ENCODE data around the gene IQGAP1. TPM values are rescaled to one million over a fixed set of nuclear protein-coding genes. Genes with fewer than 3 reads are reported as not detected.
"Not testable (repeated sequence)": the region's sequence is repeated elsewhere in the genome, so short reads cannot be mapped to it uniquely, and the experiment has no call there.

IQGAP1 gene
- total RNA-seq, 4 donors from 2014 or later: 162 to 334 (median 168) TPM

GRCh38 chr15:90497376-90497775 is 109.3 kb downstream of the IQGAP1 start:
- no peak for DNase-seq
- TF ChIP-seq POLR2A (IDR thresholded peaks at IDR 0.05): no peak
- no peak for TF ChIP-seq CTCF (IDR thresholded peaks at IDR 0.05)
- Histone ChIP-seq H3K27me3 (no peaks in the 10 kb centered on the region), H3K36me3 (peaks cover 0 to 98% (median 0%) of the 10 kb centered on the region in 3 donors), H3K9me3 (no peaks in the 10 kb centered on the region), H3K4me3 (no peak overlapping the region), H3K4me1 (no peaks in the 10 kb centered on the region), H3K27ac (no peak overlapping the region)

GRCh38 chr15:90497912-90498311 is 109.9 kb downstream of the IQGAP1 start:
- no peaks in the 10 kb centered on the region for H3K27me3 ChIP-seq
- H3K9me3 ChIP-seq: no peaks in the 10 kb centered on the region
- DNase-seq: peak in 1 of 3 donors; percentile 54
- no peaks in the 10 kb centered on the region for H3K4me1 ChIP-seq
- TF ChIP-seq POLR2A (IDR thresholded peaks at IDR 0.05) (no peak), CTCF (IDR thresholded peaks at IDR 0.05) (no peak)
- no peak overlapping the region for H3K27ac ChIP-seq
- H3K4me3 ChIP-seq: no peak overlapping the region
- peaks cover 0 to 98% (median 0%) of the 10 kb centered on the region in 3 donors for H3K36me3 ChIP-seq

- Histone ChIP-seq H3K4me1 (no peaks in the 10 kb centered on the region), H3K36me3 (peaks cover 0 to 78% (median 0%) of the 10 kb centered on the region in 3 donors), H3K27ac (no peak overlapping the region), H3K4me3 (no peak overlapping the region), H3K9me3 (no peaks in the 10 kb centered on the region), H3K27me3 (no peaks in the 10 kb centered on the region)
- DNase-seq: no peak
- TF ChIP-seq CTCF (IDR thresholded peaks at IDR 0.05): no peak
- TF ChIP-seq POLR2A (IDR thresholded peaks at IDR 0.05): no peak
Measured at GRCh38 chr15:90500171-90500570, 112.1 kb downstream of the IQGAP1 start.

DNA sequence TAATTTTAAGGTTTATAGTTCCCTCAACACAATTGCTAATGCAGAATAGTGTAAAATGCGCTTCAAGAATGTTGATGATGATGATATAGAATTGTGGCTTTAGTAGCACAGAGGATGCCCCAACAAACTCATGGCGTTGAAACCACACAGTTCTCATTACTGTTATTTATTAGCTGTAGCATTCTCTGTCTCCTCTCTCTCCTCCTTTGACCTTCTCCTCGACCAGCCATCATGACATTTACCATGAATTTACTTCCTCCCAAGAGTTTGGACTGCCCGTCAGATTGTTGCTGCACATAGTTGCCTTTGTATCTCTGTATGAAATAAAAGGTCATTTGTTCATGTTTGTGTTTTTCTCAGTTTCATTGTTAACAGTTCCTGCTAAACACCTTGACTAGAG is 113.9 kb downstream of the IQGAP1 start:
- H3K27ac ChIP-seq: no peak overlapping the region
- DNase-seq: no peak
- no peak overlapping the region for H3K4me3 ChIP-seq
- no peaks in the 10 kb centered on the region for H3K27me3 ChIP-seq
- H3K36me3 ChIP-seq: peaks cover 0 to 62% (median 0%) of the 10 kb centered on the region in 3 donors
- no peak for TF ChIP-seq POLR2A (IDR thresholded peaks at IDR 0.05)
- TF ChIP-seq CTCF (IDR thresholded peaks at IDR 0.05): no peak
- no peaks in the 10 kb centered on the region for H3K9me3 ChIP-seq
- no peaks in the 10 kb centered on the region for H3K4me1 ChIP-seq

DNA sequence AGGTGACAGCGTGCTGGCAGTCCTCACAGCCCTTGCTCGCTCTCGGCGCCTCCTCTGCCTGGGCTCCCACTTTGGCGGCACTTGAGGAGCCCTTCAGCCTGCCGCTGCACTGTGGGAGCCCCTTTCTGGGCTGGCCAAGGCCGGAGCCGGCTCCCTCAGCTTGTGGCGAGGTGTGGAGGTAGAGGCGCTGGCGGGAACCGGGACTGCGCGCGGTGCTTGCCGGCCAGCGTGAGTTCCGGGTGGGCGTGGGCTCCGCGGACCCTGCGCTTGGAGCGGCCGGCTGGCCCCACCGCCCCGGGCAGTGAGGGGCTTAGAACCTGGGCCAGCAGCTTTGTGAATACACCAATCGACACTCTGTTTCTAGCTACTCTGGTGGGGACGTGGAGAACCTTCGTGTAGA is 122.7 kb downstream of the IQGAP1 start:
- not testable (repeated sequence) for H3K4me3 ChIP-seq, H3K4me1 ChIP-seq

GRCh38 chr15:90511211-90511618 is 123.2 kb downstream of the IQGAP1 start:
- H3K36me3 ChIP-seq, H3K4me1 ChIP-seq, H3K27me3 ChIP-seq, H3K9me3 ChIP-seq, DNase-seq, H3K27ac ChIP-seq, H3K4me3 ChIP-seq: not testable (repeated sequence)

More for the DNA sequence above, 122.7 kb downstream of the IQGAP1 start:
- H3K36me3 ChIP-seq, H3K9me3 ChIP-seq, H3K27ac ChIP-seq, H3K27me3 ChIP-seq, DNase-seq: not testable (repeated sequence)

DNA sequence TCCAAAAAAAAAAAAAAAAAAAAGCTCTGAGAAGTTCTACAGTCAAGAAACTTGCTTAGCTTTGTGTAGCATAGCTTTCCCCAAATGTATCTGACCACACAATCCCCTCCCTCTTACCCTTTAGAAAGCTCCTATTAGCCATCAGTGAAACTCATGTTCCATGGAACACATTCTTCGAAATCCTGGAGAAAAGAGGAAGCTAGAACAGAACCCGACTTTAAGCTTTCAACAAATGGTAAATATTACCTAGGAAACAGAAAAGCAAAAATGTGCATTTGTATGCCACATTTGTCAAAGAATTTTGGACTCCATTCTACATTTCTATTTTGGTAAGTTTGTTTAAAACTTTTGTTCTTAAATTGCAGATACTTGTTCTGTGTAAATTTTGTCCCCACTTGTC is 124.2 kb downstream of the IQGAP1 start:
- no peak for DNase-seq
- no peaks in the 10 kb centered on the region for H3K4me1 ChIP-seq
- H3K9me3 ChIP-seq: no peaks in the 10 kb centered on the region
- TF ChIP-seq POLR2A (IDR thresholded peaks at IDR 0.05) (no peak), CTCF (IDR thresholded peaks at IDR 0.05) (no peak)
- no peaks in the 10 kb centered on the region for H3K36me3 ChIP-seq
- H3K27ac ChIP-seq: no peak overlapping the region
- no peaks in the 10 kb centered on the region for H3K27me3 ChIP-seq
- H3K4me3 ChIP-seq: no peak overlapping the region

Measured in Peyer's patch (tissue), 4 donors.